ENCODE data around the gene FITM1.

Gene FITM1

GRCh38 chr14:24133735-24134134, 3.3 kb downstream of the FITM1 start:
- Mint-ChIP-seq H3K27me3 (ENCODE audit: low read depth) (no peaks in the 10 kb centered on the region), H3K9me3 (no peaks in the 10 kb centered on the region), H3K4me3 (no peak overlapping the region), H3K4me1 (peaks cover 46% of the 10 kb centered on the region), H3K36me3 (ENCODE audit: low read depth) (peaks cover 14% of the 10 kb centered on the region), H3K27ac (no peak overlapping the region)
- TF ChIP-seq, protein P1, sequence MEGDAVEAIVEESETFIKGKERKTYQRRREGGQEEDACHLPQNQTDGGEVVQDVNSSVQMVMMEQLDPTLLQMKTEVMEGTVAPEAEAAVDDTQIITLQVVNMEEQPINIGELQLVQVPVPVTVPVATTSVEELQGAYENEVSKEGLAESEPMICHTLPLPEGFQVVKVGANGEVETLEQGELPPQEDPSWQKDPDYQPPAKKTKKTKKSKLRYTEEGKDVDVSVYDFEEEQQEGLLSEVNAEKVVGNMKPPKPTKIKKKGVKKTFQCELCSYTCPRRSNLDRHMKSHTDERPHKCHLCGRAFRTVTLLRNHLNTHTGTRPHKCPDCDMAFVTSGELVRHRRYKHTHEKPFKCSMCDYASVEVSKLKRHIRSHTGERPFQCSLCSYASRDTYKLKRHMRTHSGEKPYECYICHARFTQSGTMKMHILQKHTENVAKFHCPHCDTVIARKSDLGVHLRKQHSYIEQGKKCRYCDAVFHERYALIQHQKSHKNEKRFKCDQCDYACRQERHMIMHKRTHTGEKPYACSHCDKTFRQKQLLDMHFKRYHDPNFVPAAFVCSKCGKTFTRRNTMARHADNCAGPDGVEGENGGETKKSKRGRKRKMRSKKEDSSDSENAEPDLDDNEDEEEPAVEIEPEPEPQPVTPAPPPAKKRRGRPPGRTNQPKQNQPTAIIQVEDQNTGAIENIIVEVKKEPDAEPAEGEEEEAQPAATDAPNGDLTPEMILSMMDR (IDR thresholded peaks at IDR 0.05; ENCODE audit: unreplicated experiment in 3 of 3) = no peak

DNA sequence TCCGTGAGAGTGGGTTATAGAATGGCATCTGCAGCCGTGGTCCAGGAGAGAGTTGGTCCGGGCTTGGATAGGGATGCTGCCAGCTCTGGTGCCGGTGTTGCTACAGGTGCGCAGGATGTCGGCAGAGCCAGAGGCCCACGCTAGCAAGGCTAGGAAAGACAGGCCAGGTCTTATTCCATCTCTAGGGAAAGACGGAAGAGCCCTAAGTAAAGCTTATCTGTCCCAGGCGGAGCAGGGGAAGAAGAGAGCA, 5.0 kb downstream of the FITM1 start:
- Mint-ChIP-seq H3K36me3 (ENCODE audit: low read depth) (peaks cover 24% of the 10 kb centered on the region), H3K4me1 (peaks cover 57% of the 10 kb centered on the region), H3K9me3 (no peaks in the 10 kb centered on the region), H3K27ac (peak overlapping the region; percentile 52 to 84 (median 60)), H3K27me3 (ENCODE audit: low read depth) (peaks cover 3% of the 10 kb centered on the region), H3K4me3 (peak overlapping the region; percentile 87 to 88 (median 88))
- TF ChIP-seq, protein P1 (IDR thresholded peaks at IDR 0.05; ENCODE audit: unreplicated experiment in 3 of 3) = no peak

DNA sequence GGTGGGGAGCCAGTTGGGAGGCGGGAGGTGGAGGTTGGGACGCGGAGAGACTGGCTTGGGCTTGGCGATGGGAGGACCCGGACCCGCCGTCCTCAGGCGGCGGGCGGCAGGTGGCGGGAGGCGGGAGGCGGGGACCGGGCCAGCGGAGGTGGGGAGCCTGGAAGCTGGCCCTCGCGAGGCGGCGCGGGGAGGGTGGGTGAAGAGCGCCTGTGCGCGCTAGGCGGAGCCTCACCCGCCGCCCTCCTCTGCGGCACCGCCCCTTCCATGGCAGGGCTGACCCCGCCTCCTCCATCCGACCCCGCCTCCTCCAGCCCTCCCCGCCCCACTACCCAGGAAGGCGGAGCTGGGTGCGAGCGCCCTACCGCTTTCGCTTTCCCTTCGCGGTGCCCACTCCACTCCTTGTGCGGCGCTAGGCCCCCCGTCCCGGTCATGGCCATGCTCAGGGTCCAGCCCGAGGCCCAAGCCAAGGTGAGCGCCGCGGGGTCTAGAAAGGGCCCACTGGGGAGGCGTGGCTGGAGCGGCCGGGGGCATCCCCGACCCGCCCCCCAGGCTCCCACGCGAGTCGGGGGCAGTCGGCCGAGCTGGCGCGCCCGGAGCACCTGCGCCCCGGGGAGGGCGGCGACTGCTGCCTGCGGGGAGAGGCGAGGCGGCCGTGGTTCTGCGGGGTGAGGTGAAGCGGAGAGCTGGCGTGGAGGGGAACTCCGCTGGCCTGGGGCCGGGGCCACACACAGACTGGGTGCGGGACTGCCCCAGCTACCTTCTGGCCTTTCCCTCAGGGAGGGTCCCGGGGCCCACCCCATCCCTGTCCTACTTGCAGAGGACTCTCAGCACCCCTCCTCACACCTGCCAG, 5.6 kb downstream of the FITM1 start, which contains the start of gene PSME1:
TSS of gene PSME1 (plus strand) at position 361 of the 850 bp plus-strand sequence. CDS start at position 430, 69 bp downstream.
- peak within 1 kb of the TSS; percentile 87 to 89 (median 88) for H3K4me3 Mint-ChIP-seq
- peaks cover 24% of the 10 kb centered on the region for H3K36me3 Mint-ChIP-seq (ENCODE audit: low read depth)
- peaks cover 3% of the 10 kb centered on the region for H3K27me3 Mint-ChIP-seq (ENCODE audit: low read depth)
- TF ChIP-seq, protein P1 (IDR thresholded peaks at IDR 0.05; ENCODE audit: unreplicated experiment in 3 of 3) = no peak
- H3K4me1 Mint-ChIP-seq = peaks cover 51% of the 10 kb centered on the region
- H3K9me3 Mint-ChIP-seq = no peaks in the 10 kb centered on the region
- H3K27ac Mint-ChIP-seq = peak within 1 kb of the TSS; percentile 52 to 84 (median 82)

DNA sequence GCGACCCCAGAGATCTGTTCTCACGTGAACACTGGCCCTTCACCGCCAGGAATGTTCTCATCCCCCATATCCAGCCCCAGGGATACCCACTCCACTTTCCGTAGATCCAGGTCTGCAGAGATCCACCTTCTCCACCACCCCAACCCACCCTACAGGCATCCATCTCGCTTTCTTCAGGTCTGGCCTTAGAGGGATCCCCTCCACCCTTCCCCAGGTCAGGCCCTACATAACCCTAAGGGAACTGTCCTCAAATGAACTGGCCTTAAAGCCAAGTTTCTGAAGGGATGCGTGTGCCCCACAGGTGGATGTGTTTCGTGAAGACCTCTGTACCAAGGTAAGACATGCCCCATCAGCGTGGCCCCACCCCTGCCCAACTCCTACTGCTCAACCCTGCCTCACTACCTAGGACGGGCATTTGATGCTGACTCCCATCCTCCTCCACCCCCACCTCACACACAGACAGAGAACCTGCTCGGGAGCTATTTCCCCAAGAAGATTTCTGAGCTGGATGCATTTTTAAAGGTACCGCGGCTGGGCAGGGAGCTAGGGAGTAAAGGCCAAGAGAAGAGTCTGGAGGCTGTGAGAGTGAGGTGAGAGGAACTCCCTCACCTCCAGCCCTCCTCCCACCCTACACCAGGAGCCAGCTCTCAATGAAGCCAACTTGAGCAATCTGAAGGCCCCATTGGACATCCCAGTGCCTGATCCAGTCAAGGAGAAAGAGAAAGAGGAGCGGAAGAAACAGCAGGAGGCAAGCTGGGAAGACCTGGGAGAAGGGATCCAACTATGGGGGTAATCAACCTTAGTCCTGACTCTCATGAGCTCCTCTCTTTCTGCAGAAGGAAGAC, 6.4 kb downstream of the FITM1 start:
- H3K4me1 Mint-ChIP-seq = peaks cover 45% of the 10 kb centered on the region
- TF ChIP-seq, protein P1 (IDR thresholded peaks at IDR 0.05; ENCODE audit: unreplicated experiment in 3 of 3) = no peak
- H3K36me3 Mint-ChIP-seq (ENCODE audit: low read depth) = peaks cover 24% of the 10 kb centered on the region
- H3K4me3 Mint-ChIP-seq = peak overlapping the region; percentile 82 to 89 (median 86)
- peak overlapping the region; percentile 27 to 82 (median 50) for H3K27ac Mint-ChIP-seq
- peaks cover 3% of the 10 kb centered on the region for H3K27me3 Mint-ChIP-seq (ENCODE audit: low read depth)
- no peaks in the 10 kb centered on the region for H3K9me3 Mint-ChIP-seq

GRCh38 chr14:24137529-24138395, 7.3 kb downstream of the FITM1 start:
- Mint-ChIP-seq H3K27ac (peak overlapping the region in 2 of 3 experiments; percentile 27 to 50), H3K4me3 (peak overlapping the region; percentile 86 to 98 (median 89)), H3K9me3 (no peaks in the 10 kb centered on the region), H3K27me3 (ENCODE audit: low read depth) (peaks cover 3% of the 10 kb centered on the region), H3K36me3 (ENCODE audit: low read depth) (peaks cover 24% of the 10 kb centered on the region), H3K4me1 (peaks cover 39% of the 10 kb centered on the region)
- TF ChIP-seq, protein P1 (IDR thresholded peaks at IDR 0.05; ENCODE audit: unreplicated experiment in 3 of 3) = no peak
